Epithelial cell of proximal tubule (primary cell): ENCODE results near the gene PCED1B. TPM values are rescaled to one million over a fixed set of nuclear protein-coding genes. Genes with fewer than 3 reads are reported as not detected.

Experiments
- DNase-seq: peaks from one replicate; pipeline ENCODE4 v3.0.0-alpha.2; 2011; ENCODE audit warnings: low read depth
- H3K4me3 ChIP-seq: 2 replicates; pipeline ENCODE4 v1.5.1; 2011; ENCODE audit warnings: low read depth, mild to moderate bottlenecking, low read length
- total RNA-seq: library from RNA; depleted of rRNA; stranded (reverse); fragments of >200 nt; gene quantifications from 2 replicates; pipeline ENCODE4 v1.2.3, GENCODE V29; 2015
- TF ChIP-seq, protein P1 (sequence below): conservative IDR thresholded peaks from 2 replicates; pipeline ENCODE4 v1.5.1; 2012; ENCODE audit warnings: low read depth, mild to moderate bottlenecking, low read length

The PCED1B gene
- total RNA-seq, 1 donor from 2014 or later = 9.0 TPM

GRCh38 chr12:47228802-47229201 lies 149.4 kb downstream of the PCED1B start:
- no peak for DNase-seq
- TF ChIP-seq, protein P1, sequence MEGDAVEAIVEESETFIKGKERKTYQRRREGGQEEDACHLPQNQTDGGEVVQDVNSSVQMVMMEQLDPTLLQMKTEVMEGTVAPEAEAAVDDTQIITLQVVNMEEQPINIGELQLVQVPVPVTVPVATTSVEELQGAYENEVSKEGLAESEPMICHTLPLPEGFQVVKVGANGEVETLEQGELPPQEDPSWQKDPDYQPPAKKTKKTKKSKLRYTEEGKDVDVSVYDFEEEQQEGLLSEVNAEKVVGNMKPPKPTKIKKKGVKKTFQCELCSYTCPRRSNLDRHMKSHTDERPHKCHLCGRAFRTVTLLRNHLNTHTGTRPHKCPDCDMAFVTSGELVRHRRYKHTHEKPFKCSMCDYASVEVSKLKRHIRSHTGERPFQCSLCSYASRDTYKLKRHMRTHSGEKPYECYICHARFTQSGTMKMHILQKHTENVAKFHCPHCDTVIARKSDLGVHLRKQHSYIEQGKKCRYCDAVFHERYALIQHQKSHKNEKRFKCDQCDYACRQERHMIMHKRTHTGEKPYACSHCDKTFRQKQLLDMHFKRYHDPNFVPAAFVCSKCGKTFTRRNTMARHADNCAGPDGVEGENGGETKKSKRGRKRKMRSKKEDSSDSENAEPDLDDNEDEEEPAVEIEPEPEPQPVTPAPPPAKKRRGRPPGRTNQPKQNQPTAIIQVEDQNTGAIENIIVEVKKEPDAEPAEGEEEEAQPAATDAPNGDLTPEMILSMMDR = no peak

GRCh38 chr12:47231456-47231855 lies 152.0 kb downstream of the PCED1B start:
- H3K4me3 ChIP-seq = no peak overlapping the region
- TF ChIP-seq, protein P1 = no peak
- no peak for DNase-seq

More at GRCh38 chr12:47228802-47229201, 149.4 kb downstream of the PCED1B start:
- no peak overlapping the region for H3K4me3 ChIP-seq

DNA sequence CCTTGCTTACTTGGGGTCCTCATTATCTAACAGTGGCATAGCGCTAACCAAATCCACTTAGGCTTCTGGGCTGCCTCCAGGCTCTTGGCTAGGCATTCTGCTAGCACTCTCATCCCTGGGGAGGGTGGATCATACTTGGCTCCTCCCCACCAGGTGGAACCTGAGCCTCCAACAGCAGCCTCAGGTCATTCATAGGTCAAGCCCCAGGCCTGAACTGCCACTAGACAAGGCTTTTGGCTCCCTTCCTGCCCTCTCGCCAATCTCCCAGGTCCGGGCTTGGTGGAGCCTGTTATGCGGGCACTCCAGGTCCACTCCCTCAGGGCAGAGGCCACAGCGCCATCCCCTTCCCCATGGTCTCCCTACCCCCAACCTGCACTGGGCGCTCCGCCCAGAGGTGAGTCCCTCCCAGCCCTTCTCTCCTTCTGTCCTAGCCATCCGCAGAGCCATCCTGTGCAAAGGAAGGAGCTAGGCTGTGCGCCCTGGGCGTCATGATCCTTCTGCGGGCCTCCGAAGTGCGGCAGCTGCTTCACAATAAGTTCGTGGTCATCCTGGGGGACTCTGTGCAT lies 155.2 kb downstream of the PCED1B start:
- no peak for DNase-seq
- H3K4me3 ChIP-seq = no peak overlapping the region
- TF ChIP-seq, protein P1 = no peak

DNA sequence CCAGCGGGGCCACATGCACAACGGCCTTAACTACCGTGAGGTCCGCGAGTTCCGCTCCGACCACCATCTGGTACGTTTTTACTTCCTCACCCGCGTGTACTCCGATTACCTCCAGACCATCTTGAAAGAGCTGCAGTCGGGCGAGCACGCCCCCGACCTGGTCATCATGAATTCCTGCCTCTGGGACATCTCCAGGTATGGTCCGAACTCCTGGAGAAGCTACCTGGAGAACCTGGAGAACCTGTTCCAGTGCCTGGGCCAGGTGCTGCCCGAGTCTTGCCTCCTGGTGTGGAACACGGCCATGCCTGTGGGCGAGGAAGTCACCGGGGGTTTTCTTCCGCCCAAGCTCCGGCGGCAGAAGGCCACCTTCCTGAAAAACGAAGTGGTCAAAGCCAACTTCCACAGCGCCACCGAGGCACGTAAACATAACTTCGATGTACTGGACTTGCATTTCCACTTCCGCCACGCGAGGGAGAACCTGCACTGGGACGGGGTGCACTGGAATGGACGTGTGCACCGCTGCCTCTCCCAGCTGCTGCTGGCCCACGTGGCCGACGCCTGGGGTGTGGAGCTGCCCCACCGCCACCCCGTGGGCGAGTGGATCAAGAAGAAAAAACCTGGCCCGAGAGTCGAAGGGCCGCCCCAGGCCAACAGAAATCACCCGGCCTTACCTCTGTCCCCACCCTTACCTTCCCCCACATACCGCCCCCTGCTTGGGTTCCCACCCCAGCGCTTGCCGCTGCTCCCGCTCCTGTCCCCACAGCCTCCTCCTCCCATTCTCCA lies 156.0 kb downstream of the PCED1B start:
- no peak overlapping the region for H3K4me3 ChIP-seq
- no peak for DNase-seq
- TF ChIP-seq, protein P1 = no peak

GRCh38 chr12:47236109-47236714 lies 156.8 kb downstream of the PCED1B start:
- DNase-seq = peak; percentile 32
- TF ChIP-seq, protein P1 = no peak
- H3K4me3 ChIP-seq = no peak overlapping the region

- TF ChIP-seq, protein P1 = no peak
Observed at GRCh38 chr12:47237751-47238211, 158.4 kb downstream of the PCED1B start.

More at GRCh38 chr12:47237751-47238211, 158.4 kb downstream of the PCED1B start:
- H3K4me3 ChIP-seq = no peak overlapping the region
- DNase-seq = no peak
